Activated CD8-positive, alpha-beta memory T cell treated with anti-CD3 and anti-CD28 coated beads for 1 hour (primary cell): ENCODE measurements around the gene UTP3.
A peak's percentile ranks its signal among the peaks of the same experiment; 100 is the strongest.
"Not testable (repeated sequence)": the region's sequence is repeated elsewhere in the genome, so short reads cannot be mapped to it uniquely, and the experiment has no call there.

Source experiments
- DNase-seq, 2 donors: peaks; one replicate each; pipeline ENCODE4 v3.0.0-alpha.2; 2020; ENCODE audit warnings: low read depth in 1 of 2; ENCODE audit errors: extremely low read depth in 1 of 2

UTP3 gene

DNA sequence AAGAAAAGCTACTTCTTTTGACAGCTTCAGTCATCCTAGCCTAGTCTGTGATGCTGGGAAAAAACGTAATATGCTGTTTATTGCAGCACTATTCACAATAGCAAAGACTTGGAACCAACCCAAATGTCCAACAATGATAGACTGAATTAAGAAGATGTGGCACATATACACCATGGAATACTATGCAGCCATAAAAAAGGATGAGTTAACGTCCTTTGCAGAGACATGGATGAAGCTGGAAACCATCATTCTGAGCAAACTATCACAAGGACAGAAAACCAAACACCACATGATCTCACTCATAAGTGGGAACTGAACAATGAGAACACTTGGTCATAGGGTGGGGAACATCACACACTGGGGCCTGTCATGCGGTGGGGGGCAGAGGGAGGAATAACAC, 6.2 kb upstream of the UTP3 start:
- DNase-seq = not testable (repeated sequence)

DNA sequence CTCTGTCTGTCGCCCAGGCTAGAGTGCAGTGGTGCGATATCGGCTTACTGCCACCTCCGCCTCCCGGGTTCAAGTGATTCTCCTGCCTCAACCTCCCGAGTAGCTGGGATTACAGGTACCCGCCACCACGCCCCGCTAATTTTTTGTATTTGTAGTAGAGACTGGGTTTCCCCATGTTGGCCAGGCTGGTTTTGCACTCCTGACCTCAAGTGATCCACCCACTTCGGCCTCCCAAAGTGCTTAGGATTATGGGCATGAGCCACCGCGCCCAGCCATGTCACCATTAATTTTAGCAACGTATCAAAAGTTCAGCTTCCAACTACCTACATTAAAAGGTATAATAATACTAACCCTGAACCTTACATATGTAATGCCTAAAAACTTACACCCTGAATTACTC, 940 bp upstream of the UTP3 start:
- no peak for DNase-seq

DNA sequence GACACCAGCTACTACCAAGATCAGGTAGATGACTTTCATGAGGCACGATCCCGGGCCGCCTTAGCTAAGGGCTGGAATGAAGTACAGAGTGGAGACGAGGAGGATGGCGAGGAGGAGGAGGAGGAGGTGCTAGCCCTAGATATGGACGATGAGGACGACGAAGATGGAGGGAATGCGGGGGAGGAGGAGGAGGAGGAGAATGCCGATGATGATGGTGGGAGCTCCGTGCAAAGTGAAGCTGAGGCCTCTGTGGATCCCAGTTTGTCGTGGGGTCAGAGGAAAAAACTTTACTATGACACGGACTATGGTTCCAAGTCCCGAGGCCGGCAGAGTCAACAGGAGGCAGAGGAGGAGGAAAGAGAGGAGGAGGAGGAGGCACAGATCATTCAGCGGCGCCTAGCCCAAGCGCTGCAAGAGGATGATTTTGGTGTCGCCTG, 481 bp downstream of the UTP3 start:
- no peak for DNase-seq

DNA sequence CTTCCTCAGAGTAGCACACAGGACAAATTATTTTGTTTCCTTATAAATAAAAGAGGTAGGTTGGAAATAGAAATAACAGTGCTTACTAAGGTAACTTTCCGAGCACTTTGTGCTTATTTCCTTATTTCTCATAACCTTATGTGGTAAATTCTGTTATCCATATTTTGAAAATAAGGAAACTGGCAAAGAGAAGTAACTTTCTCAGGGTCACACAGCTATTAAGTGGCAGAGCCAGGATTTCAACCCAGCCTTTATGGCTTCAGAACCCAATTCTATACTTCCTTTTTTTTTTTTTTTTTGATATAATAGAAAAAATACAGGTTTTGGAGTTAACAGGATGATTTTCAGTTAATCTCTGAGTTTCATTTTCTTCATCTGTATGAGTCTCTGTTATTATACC, 3.3 kb downstream of the UTP3 start:
- DNase-seq = no peak

DNA sequence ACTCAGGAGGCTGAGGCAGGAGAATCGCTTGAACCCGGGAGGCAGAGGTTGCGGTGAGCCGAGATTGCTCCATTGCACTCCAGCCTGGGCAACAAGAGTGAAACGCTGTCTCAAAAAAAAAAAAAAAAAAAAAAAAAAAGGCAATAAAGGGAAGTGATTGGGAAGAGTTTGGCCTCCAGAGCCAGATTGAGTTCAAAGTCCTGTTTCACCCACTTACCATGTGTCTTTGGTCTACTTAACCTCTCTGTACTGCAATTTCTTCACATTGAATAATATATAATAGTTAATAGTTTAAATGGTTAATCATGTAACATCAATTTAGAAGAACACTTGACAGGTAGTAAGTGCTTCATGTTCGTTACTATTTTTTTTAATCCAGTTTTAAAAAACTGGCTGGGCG, 6.3 kb downstream of the UTP3 start:
- not testable (repeated sequence) for DNase-seq

DNA sequence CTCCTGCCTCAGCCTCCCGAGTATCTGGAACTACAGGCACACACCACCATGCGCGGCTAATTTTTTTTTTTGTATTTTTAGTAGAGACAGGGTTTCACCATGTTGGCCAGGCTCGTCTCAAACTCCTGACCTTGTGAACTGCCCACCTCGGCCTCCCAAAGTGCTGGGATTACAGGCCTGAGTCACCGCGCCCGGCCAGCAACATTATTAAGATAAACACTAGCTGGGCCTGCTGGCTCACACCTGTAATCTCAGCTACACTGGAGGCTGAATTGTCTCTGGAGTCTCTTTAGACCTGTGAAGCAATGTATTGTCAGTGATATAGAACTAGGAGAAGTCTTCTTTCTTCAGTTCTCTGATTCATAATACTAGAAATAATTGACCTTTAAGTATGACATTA, 10.1 kb downstream of the UTP3 start:
- not testable (repeated sequence) for DNase-seq

DNA sequence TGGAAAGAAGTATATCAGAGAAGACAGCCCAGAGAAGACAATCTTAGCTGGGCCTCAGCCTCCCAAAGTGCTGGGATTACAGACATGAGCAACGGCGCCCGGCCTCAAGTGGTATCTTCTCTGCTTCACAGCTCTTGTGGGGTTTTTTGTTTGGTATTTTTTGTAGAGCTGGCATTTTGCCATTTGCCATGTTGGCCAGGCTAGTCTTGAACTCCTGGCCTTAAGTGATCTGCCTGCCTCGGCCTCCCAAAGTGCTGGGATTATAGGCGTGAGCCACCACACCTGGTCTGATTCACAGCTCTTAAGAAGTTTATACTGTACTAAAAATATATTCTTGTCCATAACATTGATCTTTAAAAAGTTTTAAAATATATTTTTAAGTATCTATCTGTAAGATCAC, 12.4 kb downstream of the UTP3 start:
- no peak for DNase-seq

DNA sequence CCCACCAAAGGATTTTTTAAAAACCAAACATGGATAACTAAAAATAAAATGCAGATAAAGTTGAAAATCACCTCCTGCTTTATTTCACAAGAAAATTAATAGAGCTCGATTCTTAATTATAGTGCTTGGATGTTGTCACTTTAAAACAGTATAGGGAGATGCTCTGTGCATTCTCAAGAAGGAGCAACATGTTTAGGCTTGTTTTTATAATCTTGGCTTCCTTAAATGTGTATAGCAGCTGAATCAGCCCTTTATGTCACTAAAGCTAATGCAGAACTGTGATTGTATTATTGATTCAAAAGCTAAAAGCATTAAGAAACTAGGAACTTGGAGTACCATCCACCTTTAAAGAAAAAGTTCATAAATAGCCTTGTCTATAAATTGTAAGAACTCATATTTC, 12.9 kb downstream of the UTP3 start:
- DNase-seq = no peak

DNA sequence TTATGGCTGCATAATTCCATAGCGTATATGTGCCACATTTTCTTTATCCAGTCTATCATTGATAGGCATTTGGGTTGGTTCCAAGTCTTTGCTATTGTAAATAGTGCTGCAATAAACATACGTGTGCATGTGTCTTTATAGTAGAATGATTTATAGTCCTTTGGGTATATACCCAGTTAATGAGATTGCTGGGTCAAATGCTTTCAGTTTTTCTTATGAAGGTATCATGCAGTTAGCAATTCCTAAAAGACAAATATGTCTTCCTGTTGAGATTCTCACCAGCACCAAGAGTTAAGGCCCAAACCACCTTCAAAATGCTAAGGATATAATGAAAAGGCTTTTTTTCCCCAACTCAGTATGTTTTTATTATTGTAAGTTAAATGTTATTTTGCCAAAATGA, 14.3 kb downstream of the UTP3 start:
- DNase-seq = not testable (repeated sequence)

DNA sequence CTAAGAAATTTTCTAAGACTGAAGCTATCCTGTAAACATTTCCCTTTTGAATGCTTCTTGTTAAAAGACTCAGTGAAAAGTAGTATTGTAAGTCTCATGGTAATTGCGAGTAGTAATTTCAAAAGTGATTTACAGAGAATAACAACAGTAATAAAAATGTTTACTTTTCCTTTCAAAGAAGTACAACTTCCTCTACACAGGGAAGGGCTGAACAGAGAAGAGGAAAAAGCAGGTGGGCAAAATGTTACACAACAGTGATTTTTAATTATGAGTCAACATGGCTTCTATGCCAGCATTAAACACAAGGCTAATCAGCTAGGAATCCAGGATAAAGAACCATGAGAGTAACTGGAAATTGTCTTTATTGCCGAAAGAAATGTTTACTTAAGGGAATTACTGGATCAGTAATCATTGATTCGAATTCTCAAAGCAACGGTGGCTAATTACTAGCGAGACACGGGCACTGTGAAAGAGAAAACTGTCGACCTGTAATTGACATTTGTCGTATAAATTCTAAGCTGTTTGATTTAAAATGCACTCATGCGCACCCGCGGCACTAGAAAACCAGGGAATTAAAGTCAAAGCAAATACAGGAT, 15.4 kb downstream of the UTP3 start:
- DNase-seq = no peak

DNA sequence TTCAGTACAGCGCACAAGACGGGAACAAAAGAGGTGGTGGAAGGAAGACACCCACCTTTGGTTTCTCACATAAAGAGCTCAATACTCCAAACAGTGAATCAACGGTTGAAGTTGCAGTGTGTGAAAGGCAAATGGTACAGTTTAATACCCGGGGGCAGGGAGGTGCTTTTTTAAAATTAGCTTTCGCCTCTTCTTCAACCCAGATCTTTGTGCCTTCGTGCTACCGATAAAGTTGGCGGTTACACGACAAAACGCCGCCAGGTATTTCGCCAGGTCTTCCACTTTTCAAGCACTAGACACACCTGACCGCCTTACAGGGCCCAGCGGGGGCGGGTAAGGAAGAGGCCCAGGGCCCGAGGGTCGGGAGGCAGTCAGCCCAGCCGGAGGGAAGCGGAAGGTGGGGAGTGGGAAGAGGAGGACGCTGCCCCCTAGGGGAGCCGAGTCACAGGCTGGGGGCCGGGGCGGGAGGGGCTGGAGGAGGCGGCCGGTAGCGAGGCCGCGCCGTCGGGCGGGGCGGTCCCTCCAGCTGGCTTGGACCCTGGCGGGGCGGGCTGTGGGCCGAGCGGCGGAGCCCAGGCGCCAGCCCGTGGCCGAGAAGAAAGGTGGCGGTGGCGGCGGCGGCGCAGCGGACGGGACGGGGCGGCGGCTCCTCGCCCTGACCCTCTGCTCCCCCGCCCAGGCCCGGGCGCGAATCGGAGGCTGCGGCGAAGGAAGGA, 16.0 kb downstream of the UTP3 start:
- DNase-seq = peak in 1 of 2 donors; percentile 44

DNA sequence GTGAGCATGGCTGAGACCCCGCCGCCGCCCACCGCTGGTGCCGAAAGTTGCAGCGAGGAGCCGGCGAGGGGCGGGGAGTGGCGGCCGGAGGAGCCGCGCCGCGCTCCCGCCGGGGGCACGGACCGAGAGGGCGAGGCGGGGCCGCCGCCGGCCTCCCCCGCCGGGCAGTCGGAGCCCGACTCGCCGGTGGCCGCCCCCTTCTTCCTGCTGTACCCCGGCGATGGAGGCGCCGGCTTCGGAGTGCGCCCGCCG, 16.5 kb downstream of the UTP3 start:
- DNase-seq = no peak

DNA sequence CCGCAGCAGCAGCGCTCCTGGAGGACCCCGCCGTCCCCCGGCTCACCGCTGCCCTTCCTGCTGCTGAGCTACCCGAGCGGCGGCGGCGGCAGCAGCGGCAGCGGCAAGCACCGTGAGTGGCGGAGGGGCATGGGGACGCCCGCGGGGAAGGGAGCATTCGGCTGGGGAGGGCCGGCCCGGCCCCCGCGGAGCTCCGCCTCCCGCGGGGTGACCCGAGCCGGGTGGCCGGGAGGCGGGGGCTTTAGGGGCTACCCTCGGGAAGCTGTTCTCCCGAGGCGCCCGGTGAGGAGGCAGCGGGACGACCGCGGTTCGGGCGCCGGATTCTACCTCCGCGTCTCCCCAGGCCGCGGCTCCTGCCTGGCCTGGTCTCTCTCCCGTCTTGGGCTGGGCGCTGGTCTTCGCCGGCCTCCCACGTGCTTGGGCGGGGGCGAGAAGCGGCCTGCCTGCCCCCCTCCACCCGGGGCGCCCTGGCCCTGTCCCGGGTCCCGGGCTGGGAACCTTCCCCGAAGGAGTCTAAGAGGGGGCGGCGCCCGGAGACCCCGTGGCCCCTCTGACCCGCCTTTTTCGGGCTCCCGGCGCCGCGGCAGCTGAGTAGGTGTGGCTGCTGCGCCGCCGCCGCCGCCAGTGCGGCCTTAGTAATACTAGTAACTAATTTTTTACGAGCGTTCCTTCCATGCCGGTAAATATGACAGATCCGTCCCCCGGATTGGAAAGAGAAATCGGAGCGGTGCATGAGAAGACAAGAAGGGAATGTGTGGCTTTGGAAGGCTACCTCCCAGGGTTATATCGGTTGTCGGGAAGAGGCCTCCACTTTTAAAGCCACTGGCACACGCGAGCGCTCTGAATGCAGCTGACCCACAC, 17.1 kb downstream of the UTP3 start:
- DNase-seq = peak in 1 of 2 donors; percentile 57

DNA sequence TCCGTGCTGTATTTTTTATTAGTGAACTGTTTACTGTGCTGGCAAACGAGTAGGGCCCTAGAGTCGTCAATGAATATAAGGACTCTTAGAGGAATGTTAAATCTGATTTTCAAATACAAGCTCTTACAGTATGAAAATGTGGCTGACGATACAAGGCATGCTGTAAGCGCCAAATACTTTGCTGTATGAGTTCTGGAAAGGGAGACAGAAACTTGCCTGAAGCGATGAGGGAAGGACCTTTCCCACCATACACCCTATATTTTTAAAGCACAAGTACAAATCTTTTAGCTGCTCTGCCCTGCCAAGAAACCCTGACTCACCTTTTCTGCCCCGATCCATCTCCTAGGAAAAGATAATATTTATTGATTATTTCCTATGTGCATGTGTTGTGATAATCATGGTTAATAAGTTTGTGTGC, 17.7 kb downstream of the UTP3 start:
- no peak for DNase-seq

DNA sequence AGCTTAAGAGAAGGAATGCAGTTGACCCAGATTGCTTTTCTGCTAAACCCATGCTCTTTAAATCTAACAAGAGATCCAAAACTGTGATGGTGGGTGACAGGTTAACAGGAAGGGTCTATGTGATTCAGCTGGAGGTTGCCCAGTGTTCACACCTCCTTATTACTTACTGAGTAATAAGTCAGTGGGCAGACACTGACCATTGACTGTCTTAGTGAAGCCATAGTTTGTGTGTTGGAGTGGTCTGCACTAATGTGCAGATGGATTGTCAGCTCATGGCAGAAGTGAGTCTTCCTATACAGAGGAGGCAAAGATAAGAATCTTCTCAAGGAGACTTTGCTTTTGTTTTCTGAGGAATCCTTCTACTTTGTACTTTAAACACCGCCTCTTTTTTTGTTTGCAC, 18.2 kb downstream of the UTP3 start:
- DNase-seq = no peak

DNA sequence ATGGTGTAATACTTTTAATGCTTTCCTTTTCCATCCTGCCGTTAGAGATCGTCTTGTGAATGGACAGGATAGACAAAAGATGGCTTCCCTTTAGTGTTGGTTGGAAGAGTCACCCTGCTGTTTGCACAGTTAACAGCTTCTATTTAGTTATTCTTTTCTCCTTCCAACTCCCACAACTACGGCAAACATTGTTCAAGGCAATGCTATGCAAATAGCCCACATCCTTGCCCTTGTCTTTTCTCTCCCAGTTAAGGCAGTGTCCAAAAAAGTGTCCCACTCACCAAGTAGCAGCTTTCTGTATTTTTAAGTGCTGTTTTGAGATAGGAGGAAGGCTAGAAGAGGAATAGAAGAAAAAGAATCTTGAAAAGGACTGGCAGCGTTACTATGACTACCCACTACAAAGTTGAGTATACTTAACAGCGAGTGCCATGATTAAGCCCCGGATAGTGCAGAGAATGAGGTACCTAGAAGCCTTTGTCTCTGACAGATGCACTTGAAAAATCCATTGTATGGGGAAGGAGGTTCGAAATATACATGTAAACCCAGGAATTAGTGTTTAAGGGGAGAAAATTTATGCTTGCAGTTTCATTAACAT, 21.4 kb downstream of the UTP3 start:
- no peak for DNase-seq

DNA sequence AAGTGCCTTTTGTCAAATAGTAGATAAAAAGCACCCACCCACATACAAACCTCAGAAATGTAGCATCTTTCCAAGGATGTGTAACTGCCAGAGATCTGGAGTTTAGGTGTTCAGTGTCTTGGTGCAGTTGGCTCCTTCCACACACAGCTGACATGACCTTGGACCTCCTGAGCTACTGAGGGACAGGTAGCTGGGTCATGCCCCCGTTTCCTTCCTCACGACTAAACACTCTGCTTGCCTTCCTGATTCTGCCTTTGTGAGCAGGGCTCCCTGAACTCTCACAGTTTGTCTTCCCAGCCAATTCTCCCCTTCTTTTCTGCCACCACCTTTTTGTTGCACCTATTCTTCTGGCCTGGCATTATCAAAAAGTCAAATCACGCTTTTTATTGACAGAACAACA, 23.3 kb downstream of the UTP3 start:
- no peak for DNase-seq

DNA sequence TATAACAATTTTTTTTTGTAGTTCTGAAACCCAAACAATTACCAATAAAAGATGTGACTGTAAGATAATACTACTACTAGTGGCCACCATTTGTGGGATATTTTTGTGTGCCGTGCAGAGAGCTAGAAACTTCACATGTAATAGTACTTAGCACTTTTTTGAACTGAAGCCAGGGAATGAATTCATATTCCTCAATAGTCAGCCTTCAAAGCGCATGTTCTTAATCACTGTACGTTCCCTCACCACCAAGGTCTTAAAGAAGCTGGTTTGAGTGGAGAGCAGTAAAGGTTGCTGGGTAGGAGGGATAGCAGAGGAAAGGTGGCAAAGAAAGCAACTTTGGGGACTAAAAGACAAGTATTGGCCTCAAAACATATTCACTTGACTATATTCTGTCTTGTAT, 23.8 kb downstream of the UTP3 start:
- no peak for DNase-seq

DNA sequence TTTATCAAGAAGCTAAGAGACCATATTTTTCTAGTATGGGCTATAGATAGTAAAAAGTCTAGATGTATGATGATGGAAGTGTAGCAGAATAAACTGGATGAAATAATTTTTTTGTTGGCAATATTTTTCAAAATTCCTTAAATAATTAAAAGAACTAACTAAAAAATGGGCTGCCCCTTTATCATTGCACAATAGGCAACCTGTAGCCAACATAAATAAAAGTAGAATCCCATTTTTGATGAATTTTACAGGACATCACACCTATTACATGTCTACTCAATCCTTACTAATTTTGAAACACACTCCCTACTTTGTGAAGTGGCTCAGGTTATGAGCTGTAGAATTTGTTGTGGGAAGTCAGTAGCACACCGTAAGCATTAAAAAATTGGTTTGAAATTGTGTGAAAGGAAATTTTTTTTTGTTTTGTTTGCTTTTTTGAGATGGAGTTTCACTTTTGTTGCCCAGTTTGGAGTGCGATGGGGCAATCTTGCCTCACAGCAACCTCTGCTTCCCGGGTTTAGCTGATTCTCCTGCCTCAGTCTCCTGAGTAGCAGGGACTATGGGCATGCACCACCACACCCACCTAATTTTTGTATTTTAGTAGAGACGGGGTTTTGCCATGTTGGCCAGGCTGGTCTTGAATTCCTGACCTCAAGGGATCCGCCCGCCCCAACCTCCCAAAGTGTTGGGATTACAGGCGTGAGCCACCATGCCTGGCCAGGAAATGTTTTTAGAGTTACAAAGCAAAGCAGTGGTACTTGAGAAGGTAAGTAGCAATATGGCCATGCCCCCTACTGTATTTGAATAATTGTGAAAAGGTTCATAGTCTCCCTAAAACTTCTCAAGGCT, 24.5 kb downstream of the UTP3 start:
- no peak for DNase-seq

DNA sequence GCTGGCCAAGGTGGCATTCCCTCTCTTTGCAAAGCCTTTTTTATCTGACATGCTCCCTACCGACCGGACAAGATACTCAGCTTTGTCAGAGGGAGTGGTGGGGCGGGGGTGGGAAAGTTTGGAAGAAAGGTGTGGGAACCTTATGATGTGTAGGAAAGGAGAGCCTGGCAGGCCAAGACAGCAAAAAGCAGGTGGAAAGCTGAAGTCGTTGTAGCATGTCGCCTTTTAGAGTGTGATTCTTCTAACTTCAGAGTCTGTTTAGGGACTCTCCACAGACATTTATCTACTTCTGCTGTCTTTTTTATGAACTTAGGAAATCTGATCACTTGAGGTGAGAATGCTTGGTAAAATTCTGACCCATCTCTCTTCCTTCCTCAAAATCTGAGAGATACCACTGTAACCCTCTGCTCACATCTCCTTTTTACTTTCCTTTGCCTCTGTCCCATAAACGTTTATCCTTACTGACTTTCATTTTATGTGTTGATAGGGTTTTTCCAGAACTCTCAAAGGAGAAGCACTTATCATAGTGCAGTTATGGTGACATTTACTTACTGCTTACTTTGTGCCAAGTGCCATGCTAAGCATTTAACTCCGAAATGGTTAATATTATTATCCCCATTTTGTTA, 25.2 kb downstream of the UTP3 start:
- DNase-seq = no peak
